A549 (cell line): Measurements from ENCODE around the gene LYPD6B.

Experiments used
- BHLHE40 ChIP-seq: IDR thresholded peaks from 2 replicates; pipeline ENCODE4 v1.6.1; 2012; ENCODE audit warnings: low read depth, low read length, inconsistent platforms
- CTCF ChIP-seq: fragments of >200 bp; sonication (Bioruptor Twin); formaldehyde crosslinking; IDR thresholded peaks from 3 replicates; pipeline ENCODE4 v1.5.1; 2016
- HOXA7 ChIP-seq: fragments of 250-450 bp; sonication (Bioruptor Pico); IDR thresholded peaks from 2 replicates; pipeline ENCODE4 v1.5.0; 2020; ENCODE audit warnings: mild to moderate bottlenecking, moderate library complexity
- MAX ChIP-seq: IDR thresholded peaks from 2 replicates; pipeline ENCODE4 v1.6.1; 2012
- TFCP2L1 ChIP-seq: fragments of 250-450 bp; sonication (Bioruptor Pico); IDR thresholded peaks from 2 replicates; pipeline ENCODE4 v1.5.0; 2021; ENCODE audit warnings: mild to moderate bottlenecking
- TP53 ChIP-seq: fragments of 250-450 bp; sonication (Bioruptor Pico); IDR thresholded peaks from 2 replicates; pipeline ENCODE4 v1.5.0; 2021; ENCODE audit warnings: mild to moderate bottlenecking, moderate library complexity
- ZNF302 ChIP-seq: fragments of 250-450 bp; sonication (Bioruptor Pico); IDR thresholded peaks from 2 replicates; pipeline ENCODE4 v1.9.0; 2021; ENCODE audit warnings: inconsistent platforms, mild to moderate bottlenecking, moderate library complexity

- TF ChIP-seq CTCF = no peak
- TF ChIP-seq TP53 (CRISPR knock-in tag) = no peak
- TF ChIP-seq TFCP2L1 (CRISPR knock-in tag) = no peak
- TF ChIP-seq ZNF302 (CRISPR knock-in tag) = no peak
- TF ChIP-seq BHLHE40 = no peak
- TF ChIP-seq MAX = no peak
- TF ChIP-seq HOXA7 (CRISPR knock-in tag) = no peak
These were observed 40.2 kb upstream of the LYPD6B start for GRCh38 chr2:148998165-148998830.
